Epithelial cell of esophagus (primary cell): ENCODE measurements around the gene PARK7.

ENCODE experiments used
- DNase-seq: peaks from one replicate; pipeline ENCODE4 v3.0.0; 2010; ENCODE audit warnings: low read depth
- H3K4me3 ChIP-seq: 2 replicates; pipeline ENCODE4 v1.5.1; 2011; ENCODE audit warnings: mild to moderate bottlenecking, low read length, control low read depth
- CTCF ChIP-seq: IDR thresholded peaks from 2 replicates; pipeline ENCODE4 v1.5.1; 2011; ENCODE audit warnings: low read depth, mild to moderate bottlenecking, low read length, control low read depth, inconsistent platforms; ENCODE audit not compliant: insufficient read depth; ENCODE audit errors: missing control alignments

The PARK7 gene

GRCh38 chr1:8014381-8014988, 53.0 kb downstream of the PARK7 start:
- no peak overlapping the region for H3K4me3 ChIP-seq
- TF ChIP-seq CTCF: no peak
- DNase-seq: no peak

GRCh38 chr1:8015036-8015808, 53.7 kb downstream of the PARK7 start:
- DNase-seq: peak; percentile 82
- H3K4me3 ChIP-seq: no peak overlapping the region
- TF ChIP-seq CTCF: peak; percentile 67

GRCh38 chr1:8015809-8016165, 54.3 kb downstream of the PARK7 start:
- H3K4me3 ChIP-seq: no peak overlapping the region
- DNase-seq: peak; percentile 26
- no peak for TF ChIP-seq CTCF

GRCh38 chr1:8016210-8016894, 54.8 kb downstream of the PARK7 start:
- no peak overlapping the region for H3K4me3 ChIP-seq
- no peak for TF ChIP-seq CTCF
- DNase-seq: no peak

GRCh38 chr1:8016895-8017241, 55.4 kb downstream of the PARK7 start:
- peak; percentile 16 for DNase-seq
- TF ChIP-seq CTCF: no peak
- no peak overlapping the region for H3K4me3 ChIP-seq

- TF ChIP-seq CTCF: no peak
- DNase-seq: peak; percentile 81
- H3K4me3 ChIP-seq: peak overlapping the region; percentile 13
These were observed 56.1 kb downstream of the PARK7 start for GRCh38 chr1:8017495-8018197.
